ENCODE measurements around the gene LRRC34. TPM values are rescaled to one million over a fixed set of nuclear protein-coding genes. Genes with fewer than 3 reads are reported as not detected.
A peak's percentile ranks its signal among the peaks of the same experiment; 100 is the strongest.

LRRC34 gene
- total and polyA plus RNA-seq, 9 of the 15 experiments (the other 6 are each of a cell fraction or from before 2014, with no cell fraction given): 0.17 to 0.30 TPM; not detected in 7

DNA sequence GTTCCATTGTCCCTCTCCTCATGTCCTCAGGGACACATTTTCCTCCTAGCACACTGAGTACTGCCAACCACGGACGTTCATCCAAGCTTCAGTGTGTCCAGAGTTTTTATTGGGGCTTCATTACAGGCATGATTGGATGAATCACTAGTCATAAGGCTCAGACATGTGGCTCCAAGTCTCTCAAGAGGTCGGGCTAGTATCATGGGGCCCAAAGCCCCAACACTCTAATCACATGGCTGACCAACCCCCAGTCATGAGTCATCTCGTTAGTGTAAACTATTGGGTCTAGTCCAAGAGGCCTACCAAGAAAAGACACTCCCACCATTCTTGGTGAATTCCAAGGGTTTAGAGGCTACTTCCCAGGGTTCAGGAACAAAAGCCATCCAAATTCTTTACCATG is 52.2 kb downstream of the LRRC34 start (continued):
- TF ChIP-seq, protein P1, sequence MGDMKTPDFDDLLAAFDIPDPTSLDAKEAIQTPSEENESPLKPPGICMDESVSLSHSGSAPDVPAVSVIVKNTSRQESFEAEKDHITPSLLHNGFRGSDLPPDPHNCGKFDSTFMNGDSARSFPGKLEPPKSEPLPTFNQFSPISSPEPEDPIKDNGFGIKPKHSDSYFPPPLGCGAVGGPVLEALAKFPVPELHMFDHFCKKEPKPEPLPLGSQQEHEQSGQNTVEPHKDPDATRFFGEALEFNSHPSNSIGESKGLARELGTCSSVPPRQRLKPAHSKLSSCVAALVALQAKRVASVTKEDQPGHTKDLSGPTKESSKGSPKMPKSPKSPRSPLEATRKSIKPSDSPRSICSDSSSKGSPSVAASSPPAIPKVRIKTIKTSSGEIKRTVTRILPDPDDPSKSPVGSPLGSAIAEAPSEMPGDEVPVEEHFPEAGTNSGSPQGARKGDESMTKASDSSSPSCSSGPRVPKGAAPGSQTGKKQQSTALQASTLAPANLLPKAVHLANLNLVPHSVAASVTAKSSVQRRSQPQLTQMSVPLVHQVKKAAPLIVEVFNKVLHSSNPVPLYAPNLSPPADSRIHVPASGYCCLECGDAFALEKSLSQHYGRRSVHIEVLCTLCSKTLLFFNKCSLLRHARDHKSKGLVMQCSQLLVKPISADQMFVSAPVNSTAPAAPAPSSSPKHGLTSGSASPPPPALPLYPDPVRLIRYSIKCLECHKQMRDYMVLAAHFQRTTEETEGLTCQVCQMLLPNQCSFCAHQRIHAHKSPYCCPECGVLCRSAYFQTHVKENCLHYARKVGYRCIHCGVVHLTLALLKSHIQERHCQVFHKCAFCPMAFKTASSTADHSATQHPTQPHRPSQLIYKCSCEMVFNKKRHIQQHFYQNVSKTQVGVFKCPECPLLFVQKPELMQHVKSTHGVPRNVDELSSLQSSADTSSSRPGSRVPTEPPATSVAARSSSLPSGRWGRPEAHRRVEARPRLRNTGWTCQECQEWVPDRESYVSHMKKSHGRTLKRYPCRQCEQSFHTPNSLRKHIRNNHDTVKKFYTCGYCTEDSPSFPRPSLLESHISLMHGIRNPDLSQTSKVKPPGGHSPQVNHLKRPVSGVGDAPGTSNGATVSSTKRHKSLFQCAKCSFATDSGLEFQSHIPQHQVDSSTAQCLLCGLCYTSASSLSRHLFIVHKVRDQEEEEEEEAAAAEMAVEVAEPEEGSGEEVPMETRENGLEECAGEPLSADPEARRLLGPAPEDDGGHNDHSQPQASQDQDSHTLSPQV (IDR thresholded peaks at IDR 0.05): peak; percentile 72; the same call in 1 of the 2 replicates
- TF ChIP-seq YY1 (IDR thresholded peaks at IDR 0.05; ENCODE audit: borderline replicate concordance in 1 of 3, control insufficient read depth in 1 of 3, extremely low read depth in 1 of 3, insufficient read depth in 3 of 3, insufficient read length in 1 of 3, insufficient replicate concordance in 2 of 3, low read depth in 1 of 3, low read length in 2 of 3) (peak in 1 of 3 experiments; percentile 27), KLF16 (IDR thresholded peaks at IDR 0.05) (no peak), TRIM24 (IDR thresholded peaks at IDR 0.05) (peak; percentile 71 to 84; a peak in 3 of 4 replicates), STAT5A (IDR thresholded peaks at IDR 0.05; ENCODE audit: borderline replicate concordance, low read length) (peak; percentile 30; the same call in 1 of the 2 replicates), TOE1 (IDR thresholded peaks at IDR 0.05; ENCODE audit: borderline replicate concordance) (peak; percentile 81; the same call in 1 of the 2 replicates), TOE1 (CRISPR knock-in tag; IDR thresholded peaks at IDR 0.05; ENCODE audit: borderline replicate concordance, low read depth) (no peak), BACH1 (tag; IDR thresholded peaks at IDR 0.05) (0 out of 2 replicates have a peak, but pooled peaks have one; percentile 48), GTF2A2 (tag; IDR thresholded peaks at IDR 0.05) (no peak), JUN (IDR thresholded peaks at IDR 0.05; ENCODE audit: borderline replicate concordance, low read depth, low read length) (peak; percentile 92), JUN (CRISPR knock-in tag; IDR thresholded peaks at IDR 0.05; ENCODE audit: borderline replicate concordance) (no peak)
- TF ChIP-seq, protein P2, sequence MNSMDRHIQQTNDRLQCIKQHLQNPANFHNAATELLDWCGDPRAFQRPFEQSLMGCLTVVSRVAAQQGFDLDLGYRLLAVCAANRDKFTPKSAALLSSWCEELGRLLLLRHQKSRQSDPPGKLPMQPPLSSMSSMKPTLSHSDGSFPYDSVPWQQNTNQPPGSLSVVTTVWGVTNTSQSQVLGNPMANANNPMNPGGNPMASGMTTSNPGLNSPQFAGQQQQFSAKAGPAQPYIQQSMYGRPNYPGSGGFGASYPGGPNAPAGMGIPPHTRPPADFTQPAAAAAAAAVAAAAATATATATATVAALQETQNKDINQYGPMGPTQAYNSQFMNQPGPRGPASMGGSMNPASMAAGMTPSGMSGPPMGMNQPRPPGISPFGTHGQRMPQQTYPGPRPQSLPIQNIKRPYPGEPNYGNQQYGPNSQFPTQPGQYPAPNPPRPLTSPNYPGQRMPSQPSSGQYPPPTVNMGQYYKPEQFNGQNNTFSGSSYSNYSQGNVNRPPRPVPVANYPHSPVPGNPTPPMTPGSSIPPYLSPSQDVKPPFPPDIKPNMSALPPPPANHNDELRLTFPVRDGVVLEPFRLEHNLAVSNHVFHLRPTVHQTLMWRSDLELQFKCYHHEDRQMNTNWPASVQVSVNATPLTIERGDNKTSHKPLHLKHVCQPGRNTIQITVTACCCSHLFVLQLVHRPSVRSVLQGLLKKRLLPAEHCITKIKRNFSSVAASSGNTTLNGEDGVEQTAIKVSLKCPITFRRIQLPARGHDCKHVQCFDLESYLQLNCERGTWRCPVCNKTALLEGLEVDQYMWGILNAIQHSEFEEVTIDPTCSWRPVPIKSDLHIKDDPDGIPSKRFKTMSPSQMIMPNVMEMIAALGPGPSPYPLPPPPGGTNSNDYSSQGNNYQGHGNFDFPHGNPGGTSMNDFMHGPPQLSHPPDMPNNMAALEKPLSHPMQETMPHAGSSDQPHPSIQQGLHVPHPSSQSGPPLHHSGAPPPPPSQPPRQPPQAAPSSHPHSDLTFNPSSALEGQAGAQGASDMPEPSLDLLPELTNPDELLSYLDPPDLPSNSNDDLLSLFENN (IDR thresholded peaks at IDR 0.05; ENCODE audit: low read depth in 2 of 2, low read length in 2 of 2): no peak
- TF ChIP-seq, protein P3, sequence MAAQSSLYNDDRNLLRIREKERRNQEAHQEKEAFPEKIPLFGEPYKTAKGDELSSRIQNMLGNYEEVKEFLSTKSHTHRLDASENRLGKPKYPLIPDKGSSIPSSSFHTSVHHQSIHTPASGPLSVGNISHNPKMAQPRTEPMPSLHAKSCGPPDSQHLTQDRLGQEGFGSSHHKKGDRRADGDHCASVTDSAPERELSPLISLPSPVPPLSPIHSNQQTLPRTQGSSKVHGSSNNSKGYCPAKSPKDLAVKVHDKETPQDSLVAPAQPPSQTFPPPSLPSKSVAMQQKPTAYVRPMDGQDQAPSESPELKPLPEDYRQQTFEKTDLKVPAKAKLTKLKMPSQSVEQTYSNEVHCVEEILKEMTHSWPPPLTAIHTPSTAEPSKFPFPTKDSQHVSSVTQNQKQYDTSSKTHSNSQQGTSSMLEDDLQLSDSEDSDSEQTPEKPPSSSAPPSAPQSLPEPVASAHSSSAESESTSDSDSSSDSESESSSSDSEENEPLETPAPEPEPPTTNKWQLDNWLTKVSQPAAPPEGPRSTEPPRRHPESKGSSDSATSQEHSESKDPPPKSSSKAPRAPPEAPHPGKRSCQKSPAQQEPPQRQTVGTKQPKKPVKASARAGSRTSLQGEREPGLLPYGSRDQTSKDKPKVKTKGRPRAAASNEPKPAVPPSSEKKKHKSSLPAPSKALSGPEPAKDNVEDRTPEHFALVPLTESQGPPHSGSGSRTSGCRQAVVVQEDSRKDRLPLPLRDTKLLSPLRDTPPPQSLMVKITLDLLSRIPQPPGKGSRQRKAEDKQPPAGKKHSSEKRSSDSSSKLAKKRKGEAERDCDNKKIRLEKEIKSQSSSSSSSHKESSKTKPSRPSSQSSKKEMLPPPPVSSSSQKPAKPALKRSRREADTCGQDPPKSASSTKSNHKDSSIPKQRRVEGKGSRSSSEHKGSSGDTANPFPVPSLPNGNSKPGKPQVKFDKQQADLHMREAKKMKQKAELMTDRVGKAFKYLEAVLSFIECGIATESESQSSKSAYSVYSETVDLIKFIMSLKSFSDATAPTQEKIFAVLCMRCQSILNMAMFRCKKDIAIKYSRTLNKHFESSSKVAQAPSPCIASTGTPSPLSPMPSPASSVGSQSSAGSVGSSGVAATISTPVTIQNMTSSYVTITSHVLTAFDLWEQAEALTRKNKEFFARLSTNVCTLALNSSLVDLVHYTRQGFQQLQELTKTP (IDR thresholded peaks at IDR 0.05; ENCODE audit: low read depth in 1 of 2, partially characterized antibody in 2 of 2): peak in 1 of 2 experiments; percentile 64
